ENCODE data around the gene SMKR1. TPM values are rescaled to one million over a fixed set of nuclear protein-coding genes. Genes with fewer than 3 reads are reported as not detected.
"Not testable (repeated sequence)": the region's sequence is repeated elsewhere in the genome, so short reads cannot be mapped to it uniquely, and the experiment has no call there.

SMKR1 gene
- total RNA-seq, 1 donor: 0.72 TPM

GRCh38 chr7:129470411-129470810, 31.9 kb upstream of the SMKR1 start:
- Histone ChIP-seq H3K4me1 (ENCODE audit: insufficient read depth, low read length) (peaks cover 28% of the 10 kb centered on the region), H3K9me3 (ENCODE audit: low read depth, low read length) (no peaks in the 10 kb centered on the region), H3K79me2 (ENCODE audit: insufficient read depth, low read length) (no peaks in the 10 kb centered on the region), H3K36me3 (ENCODE audit: insufficient read depth, low read length) (no peaks in the 10 kb centered on the region), H3K4me3 (ENCODE audit: insufficient read depth, low read length) (no peak overlapping the region), H3K27me3 (ENCODE audit: insufficient read depth, low read length) (no peaks in the 10 kb centered on the region), H3K4me2 (ENCODE audit: insufficient read depth, low read length) (no peak overlapping the region), H3K27ac (ENCODE audit: low read depth, low read length) (no peak overlapping the region), H2AFZ (ENCODE audit: low read length) (no peak overlapping the region), H4K20me1 (ENCODE audit: insufficient read depth, low read length) (no peaks in the 10 kb centered on the region)
- TF ChIP-seq CTCF (IDR thresholded peaks at IDR 0.05; ENCODE audit: extremely low read depth, low read depth, low read length): no peak
- no peak for DNase-seq (ENCODE audit: insufficient read length, low spot score, missing footprints)

- H3K27ac ChIP-seq (ENCODE audit: low read depth, low read length): no peak overlapping the region
- H3K79me2 ChIP-seq (ENCODE audit: insufficient read depth, low read length): no peaks in the 10 kb centered on the region
- H3K4me2 ChIP-seq (ENCODE audit: insufficient read depth, low read length): no peak overlapping the region
- no peak overlapping the region for H2AFZ ChIP-seq (ENCODE audit: low read length)
- H4K20me1 ChIP-seq (ENCODE audit: insufficient read depth, low read length): no peaks in the 10 kb centered on the region
- no peaks in the 10 kb centered on the region for H3K36me3 ChIP-seq (ENCODE audit: insufficient read depth, low read length)
- no peak for DNase-seq (ENCODE audit: insufficient read length, low spot score, missing footprints)
- no peaks in the 10 kb centered on the region for H3K9me3 ChIP-seq (ENCODE audit: low read depth, low read length)
- TF ChIP-seq CTCF (IDR thresholded peaks at IDR 0.05; ENCODE audit: extremely low read depth, low read depth, low read length): no peak
- H3K4me1 ChIP-seq (ENCODE audit: insufficient read depth, low read length): peaks cover 28% of the 10 kb centered on the region
- H3K4me3 ChIP-seq (ENCODE audit: insufficient read depth, low read length): no peak overlapping the region
- no peaks in the 10 kb centered on the region for H3K27me3 ChIP-seq (ENCODE audit: insufficient read depth, low read length)
Measured at GRCh38 chr7:129471402-129471827, 30.9 kb upstream of the SMKR1 start.

GRCh38 chr7:129475931-129476330, 26.4 kb upstream of the SMKR1 start:
- not testable (repeated sequence) for H3K4me1 ChIP-seq (ENCODE audit: insufficient read depth, low read length); H3K36me3 ChIP-seq (ENCODE audit: insufficient read depth, low read length); H3K27ac ChIP-seq (ENCODE audit: low read depth, low read length); H3K79me2 ChIP-seq (ENCODE audit: insufficient read depth, low read length); H3K9me3 ChIP-seq (ENCODE audit: low read depth, low read length); DNase-seq (ENCODE audit: insufficient read length, low spot score, missing footprints); H3K27me3 ChIP-seq (ENCODE audit: insufficient read depth, low read length); H2AFZ ChIP-seq (ENCODE audit: low read length); H3K4me2 ChIP-seq (ENCODE audit: insufficient read depth, low read length); H3K4me3 ChIP-seq (ENCODE audit: insufficient read depth, low read length); H4K20me1 ChIP-seq (ENCODE audit: insufficient read depth, low read length)

- not testable (repeated sequence) for H3K27me3 ChIP-seq (ENCODE audit: insufficient read depth, low read length); H3K4me2 ChIP-seq (ENCODE audit: insufficient read depth, low read length)
Measured at GRCh38 chr7:129476398-129476797, 25.9 kb upstream of the SMKR1 start.

GRCh38 chr7:129479831-129480230, 22.5 kb upstream of the SMKR1 start:
- Histone ChIP-seq H3K27ac (ENCODE audit: low read depth, low read length) (no peak overlapping the region), H4K20me1 (ENCODE audit: insufficient read depth, low read length) (no peaks in the 10 kb centered on the region), H3K9me3 (ENCODE audit: low read depth, low read length) (no peaks in the 10 kb centered on the region), H3K4me3 (ENCODE audit: insufficient read depth, low read length) (no peak overlapping the region), H3K27me3 (ENCODE audit: insufficient read depth, low read length) (no peaks in the 10 kb centered on the region), H3K4me1 (ENCODE audit: insufficient read depth, low read length) (no peaks in the 10 kb centered on the region), H3K79me2 (ENCODE audit: insufficient read depth, low read length) (no peaks in the 10 kb centered on the region), H3K36me3 (ENCODE audit: insufficient read depth, low read length) (no peaks in the 10 kb centered on the region), H2AFZ (ENCODE audit: low read length) (no peak overlapping the region), H3K4me2 (ENCODE audit: insufficient read depth, low read length) (no peak overlapping the region)
- DNase-seq (ENCODE audit: insufficient read length, low spot score, missing footprints): no peak
- no peak for TF ChIP-seq CTCF (IDR thresholded peaks at IDR 0.05; ENCODE audit: extremely low read depth, low read depth, low read length)

More at GRCh38 chr7:129476398-129476797, 25.9 kb upstream of the SMKR1 start:
- H4K20me1 ChIP-seq (ENCODE audit: insufficient read depth, low read length); DNase-seq (ENCODE audit: insufficient read length, low spot score, missing footprints); H3K4me1 ChIP-seq (ENCODE audit: insufficient read depth, low read length); H3K4me3 ChIP-seq (ENCODE audit: insufficient read depth, low read length); H3K36me3 ChIP-seq (ENCODE audit: insufficient read depth, low read length); H3K27ac ChIP-seq (ENCODE audit: low read depth, low read length); H3K9me3 ChIP-seq (ENCODE audit: low read depth, low read length); H2AFZ ChIP-seq (ENCODE audit: low read length); H3K79me2 ChIP-seq (ENCODE audit: insufficient read depth, low read length): not testable (repeated sequence)
